NCI-H2107 treated with DMSO at 0.1 percent for 48 hours (cell line): ENCODE data around the gene NNMT.

ENCODE experiments used
- DNase-seq: peaks from one replicate; lab custom pipeline; 2025; ENCODE audit not compliant: unreplicated experiment; lab: John Stamatoyannopoulos, UW

NNMT gene

DNA sequence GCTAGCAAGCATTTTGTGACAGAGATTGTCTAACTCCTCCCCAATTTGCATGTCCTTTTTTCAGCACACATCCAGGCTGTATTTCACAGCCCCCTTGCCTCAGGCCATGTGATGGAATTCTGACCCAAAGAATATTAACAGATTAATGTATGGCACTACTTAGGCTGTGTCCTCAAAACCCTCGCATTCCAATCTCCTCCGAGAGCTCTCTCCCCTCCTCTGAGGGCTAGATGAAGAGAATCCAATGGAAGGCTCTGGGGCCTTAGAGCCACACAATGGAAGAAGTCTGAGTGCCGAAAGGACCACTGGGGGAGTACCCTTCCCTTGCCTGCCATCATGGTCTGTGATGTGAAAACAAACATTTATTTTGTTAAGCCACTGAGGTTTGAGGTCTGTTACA is 13.7 kb upstream of the NNMT start:
- DNase-seq, result no peak

DNA sequence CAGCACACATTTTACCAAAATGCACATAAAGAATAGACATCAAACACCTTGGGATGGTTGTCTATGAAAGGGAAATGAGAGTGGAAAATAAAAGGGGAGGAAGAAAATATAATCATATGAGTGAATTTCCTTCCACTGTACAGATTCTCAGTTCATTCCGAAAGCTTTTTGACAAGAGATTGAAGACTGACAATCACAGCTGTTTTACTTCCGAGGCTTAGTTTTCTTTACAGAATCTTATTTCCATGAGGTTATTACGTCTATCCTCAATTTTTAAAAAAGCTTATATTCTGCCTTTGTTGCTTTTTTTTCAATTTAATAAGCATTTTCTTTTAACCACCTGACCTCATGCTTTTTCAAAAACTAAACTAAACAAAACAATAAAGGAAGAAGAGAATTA is 12.8 kb upstream of the NNMT start:
- DNase-seq, result no peak

DNA sequence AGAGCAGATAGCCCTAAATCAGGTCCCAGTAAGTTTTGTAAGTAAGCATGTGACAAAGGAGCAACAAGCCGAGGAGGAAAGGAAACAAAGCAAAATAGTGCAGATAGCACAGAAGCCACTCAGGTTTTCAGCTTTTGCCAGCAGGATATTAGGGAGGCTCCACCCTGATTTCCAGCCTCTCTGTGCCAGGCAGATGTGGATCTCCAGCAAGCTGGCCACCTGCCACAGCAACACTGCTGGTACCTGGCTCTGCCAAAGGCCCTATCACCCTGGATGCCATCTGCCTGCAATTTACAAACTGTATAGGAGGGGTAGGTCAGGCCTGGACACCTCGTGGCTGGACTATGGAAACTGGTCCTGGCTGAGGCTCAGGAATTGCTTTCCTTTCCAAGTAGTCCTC is 12.2 kb upstream of the NNMT start:
- DNase-seq, result no peak

DNA sequence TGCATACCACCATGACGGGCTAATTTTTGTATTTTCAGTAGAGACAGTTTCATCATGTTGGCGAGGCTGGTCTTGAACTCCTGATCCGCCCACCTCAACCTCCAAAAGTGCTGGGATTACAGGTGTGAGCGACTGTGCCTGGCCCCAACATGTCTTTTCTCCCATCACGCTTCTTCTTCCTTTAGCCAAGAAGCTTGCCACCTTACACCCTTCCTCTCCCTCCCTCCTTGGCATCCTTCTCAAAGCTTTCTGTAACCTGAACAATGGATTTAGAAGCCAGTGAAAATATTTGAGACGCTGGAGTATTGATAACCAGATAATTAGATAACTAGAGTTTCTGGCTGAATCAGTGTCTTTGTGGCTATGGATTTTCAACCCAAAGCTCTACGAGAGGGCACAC is 11.3 kb upstream of the NNMT start:
- DNase-seq, result no peak

DNA sequence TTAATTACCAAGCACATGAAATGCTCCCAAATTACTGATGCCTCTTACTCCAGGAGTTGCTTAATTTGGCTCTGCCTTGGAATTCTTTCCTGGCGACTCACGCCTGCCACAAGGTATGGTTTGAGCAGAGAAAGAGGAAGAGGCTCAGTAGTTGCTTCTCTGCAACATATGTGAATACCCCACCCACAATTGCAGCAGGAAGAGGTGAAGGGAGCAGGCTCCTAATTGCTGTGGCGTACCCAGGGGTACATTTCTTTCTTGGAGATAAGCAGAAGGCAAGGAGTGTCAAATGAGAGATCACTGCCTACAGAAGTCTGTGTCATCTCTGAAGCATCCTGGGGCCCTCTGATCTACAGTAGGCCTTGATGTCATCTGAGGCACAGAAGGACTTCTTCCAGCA is 10.6 kb upstream of the NNMT start:
- no peak for DNase-seq

DNA sequence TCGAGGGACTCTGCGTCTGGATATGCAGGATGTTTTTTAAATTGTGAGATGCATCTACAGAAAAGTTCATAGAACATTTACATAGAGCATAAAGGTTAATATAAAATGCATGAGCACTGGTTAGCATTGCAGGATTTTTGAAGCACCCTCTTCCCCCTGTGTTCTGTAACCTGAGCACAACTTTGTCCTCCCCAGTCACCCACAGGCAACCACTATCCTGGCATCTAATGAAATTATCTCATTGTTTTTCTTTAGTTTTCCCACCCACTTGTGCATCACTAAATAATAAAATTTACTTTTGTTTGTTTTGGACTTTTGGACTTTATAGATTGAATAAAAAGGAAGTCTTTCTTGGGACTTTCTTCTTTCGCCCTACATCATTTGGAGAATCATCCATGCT is 10.0 kb upstream of the NNMT start:
- DNase-seq, result no peak

DNA sequence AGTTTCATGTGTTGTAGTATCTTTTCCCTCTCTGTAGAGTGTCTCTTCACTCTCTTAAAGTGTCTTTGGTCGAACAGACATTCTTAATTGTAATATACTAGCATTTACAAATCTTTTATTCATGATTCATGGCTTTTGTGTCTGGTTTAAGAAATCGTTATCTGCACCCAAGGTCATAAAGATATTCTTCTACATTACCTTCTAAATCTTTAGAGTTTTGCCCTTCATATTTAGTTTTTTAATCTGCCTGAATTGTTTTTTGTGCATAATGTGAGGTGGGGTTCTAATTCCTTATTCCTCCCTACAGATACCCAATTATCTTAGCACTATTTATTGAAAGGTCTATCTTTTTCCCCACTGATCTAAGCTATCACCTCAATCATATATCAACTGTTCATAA is 9.0 kb upstream of the NNMT start:
- no peak for DNase-seq

DNA sequence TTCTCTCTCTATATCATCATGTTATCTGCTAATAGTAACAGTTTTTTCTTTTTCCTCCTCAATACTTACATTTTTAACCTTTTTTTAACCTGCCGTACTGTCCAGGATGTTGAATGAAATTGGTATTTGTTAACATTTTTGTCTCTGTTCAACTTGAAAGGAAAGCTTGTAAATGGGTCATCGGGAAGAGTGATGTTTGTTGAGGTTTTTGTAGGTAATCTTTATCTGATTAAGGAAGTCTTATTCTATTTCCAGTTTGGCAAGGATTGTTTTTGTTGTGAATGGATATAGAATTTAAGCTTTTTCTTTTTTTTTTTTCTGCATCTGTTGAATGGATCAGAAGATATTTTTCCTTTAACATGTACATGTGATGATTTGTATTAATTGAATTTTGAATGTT is 8.1 kb upstream of the NNMT start:
- no peak for DNase-seq

DNA sequence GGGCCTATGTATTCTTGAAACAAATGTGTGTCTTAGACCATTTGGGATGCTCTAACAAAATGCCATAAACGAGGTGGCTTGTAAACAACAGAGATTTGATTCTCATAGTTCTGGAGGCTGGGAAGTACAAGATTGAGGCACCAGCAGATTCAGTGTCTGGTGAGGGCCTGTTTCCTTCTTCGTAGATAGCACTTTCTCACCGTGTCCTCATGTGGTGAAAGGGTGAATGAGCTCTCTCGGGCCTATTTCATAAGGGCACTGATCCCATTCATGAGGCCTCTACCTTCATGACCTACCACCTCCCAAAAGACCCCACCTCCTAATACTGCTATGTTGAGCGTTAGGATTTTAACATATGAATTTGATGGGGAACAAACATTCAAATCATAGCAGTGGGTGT is 6.4 kb upstream of the NNMT start:
- DNase-seq, result no peak

DNA sequence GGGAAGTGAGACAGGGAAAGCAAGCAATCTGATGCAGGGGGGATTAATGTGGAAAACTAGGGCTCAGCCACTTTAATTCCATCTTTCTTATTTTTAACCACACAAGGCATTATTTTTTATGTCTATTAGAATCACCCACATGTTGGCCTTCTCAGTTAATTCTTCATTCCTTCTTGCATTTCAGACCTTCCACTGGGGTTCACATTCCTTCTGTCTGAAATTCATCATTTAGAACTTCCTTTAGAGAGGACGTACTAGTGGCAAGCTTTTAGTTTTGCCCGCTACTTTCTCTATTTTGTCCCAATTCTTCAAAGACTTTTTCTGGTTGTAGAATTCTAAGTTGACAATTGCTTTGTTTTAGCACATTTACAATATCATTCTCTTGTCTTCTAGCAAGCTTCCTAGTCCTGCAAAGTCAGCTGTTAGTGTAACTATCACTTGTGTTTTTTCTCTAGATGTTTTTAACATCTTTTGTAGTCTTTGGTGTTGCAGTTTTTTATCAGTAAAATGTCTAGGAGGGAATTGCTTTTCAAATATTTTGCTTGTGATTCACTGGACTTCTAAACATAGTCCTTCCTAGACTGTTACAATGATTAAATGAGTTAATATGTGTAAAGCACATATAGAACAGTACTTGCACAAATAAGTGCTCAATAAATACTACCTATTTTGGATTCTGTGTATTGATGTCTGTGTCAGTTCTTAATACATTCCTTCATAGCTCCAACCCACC is 5.5 kb upstream of the NNMT start:
- no peak for DNase-seq

DNA sequence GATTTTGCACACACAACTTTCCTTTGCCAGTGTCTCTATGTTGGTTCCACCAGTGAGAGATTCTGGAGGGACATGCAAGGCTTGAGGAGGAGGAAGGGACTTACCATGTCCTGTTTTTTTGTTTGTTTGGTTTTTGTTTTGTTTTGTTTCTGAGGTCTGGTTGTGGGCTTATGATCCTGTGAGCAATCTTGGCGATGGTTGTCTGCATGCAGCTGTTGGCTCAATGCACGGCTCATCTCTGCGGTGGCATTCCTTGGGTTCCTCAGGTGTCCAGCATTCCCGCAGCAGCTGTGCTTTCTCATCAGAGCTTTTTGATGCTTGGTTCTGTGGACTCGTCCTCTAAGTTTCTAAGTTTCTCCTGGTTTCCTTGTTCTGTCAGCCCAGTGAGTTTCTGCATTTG is 4.8 kb upstream of the NNMT start:
- no peak for DNase-seq

DNA sequence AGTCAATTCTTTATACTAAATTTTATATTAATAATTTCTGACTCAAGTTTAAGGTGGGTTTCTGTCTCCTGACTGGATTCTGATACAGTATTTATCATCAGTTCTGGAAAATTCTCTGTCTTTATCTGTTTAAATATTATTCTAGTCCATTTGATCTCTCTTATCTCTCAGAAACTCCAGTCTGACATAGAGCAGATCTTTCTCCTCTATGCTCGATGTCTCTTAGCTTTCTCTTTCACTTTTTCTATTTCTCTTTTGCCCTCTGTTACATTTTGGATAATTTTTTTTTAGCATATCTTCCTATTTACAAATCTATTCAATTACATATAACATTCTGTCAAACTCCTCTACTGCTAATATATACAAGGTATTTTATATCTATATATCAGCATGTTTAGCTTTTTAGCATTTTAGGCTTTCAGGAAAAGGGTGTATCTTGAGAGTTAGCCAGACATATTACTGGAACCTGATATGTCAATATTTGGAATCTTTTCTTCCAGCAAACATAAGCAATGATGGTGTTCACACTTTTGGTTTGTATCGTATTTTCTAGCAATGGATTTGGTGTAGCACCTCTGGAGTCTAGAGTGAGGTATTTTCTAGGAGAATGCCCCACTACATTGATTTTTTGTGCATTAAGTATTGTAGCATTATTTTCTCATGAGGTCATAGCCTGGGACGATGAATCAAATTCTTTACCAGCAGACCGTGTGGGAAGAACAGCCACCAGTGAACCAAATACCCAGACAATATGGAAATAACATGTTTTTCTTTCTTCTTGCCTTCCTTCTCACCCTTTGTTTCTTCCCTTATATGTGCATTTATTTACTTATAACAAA is 4.1 kb upstream of the NNMT start:
- DNase-seq, result no peak

DNA sequence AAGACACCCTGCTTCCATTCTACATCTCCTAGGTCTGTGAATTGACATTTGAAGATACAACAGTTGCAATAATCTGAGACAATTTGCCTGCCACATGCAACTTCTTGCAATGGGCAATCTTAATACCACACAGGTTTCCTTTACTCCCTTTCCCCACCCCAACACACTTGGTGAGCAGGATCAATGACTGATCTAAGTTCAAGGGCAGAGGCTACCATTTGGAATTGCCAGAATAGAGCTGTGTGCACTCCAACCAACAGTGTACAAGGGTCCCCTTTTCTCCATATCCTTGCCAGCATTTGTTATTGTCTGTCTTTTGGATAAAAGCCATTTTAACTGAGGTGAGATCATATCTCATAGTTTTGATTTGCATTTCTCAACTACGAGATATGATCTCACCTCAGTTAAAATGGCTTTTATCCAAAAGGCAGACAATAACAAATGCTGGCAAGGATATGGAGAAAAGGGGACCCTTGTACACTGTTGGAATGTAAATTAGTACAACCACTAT is 2.9 kb upstream of the NNMT start:
- no peak for DNase-seq

DNA sequence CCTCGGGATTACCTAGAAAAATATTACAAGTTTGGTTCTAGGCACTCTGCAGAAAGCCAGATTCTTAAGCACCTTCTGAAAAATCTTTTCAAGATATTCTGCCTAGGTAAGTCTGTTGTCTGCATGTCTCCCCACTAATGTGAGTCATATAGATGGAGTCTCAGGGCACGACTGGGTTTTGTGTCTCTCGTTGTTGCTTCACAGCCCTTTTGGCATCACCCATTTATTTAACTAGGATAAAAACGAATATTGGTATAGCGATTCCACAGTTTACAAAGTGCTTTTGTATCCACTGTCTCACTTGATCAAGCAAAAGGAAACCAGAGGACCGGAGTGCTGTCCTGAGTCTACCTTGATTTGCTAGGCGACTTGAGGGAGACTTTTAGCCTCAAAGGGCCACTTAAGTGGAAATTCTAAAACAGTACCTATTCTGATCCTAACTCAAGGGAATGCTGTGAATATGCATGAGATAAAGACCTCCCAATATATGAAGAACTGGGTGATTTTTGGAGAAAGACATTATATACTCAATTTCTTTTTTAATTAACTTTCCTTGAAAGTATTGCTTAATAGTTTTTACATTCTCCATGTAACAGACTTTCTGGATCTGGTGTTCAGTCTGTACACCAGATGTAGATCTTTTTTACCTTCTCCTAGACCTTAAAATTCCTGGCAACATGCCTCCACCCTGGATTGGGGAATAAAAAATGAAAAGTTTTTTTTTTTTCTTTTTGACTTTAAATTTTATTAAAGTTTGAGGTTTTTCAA is 590 bp downstream of the NNMT start:
- no peak for DNase-seq

DNA sequence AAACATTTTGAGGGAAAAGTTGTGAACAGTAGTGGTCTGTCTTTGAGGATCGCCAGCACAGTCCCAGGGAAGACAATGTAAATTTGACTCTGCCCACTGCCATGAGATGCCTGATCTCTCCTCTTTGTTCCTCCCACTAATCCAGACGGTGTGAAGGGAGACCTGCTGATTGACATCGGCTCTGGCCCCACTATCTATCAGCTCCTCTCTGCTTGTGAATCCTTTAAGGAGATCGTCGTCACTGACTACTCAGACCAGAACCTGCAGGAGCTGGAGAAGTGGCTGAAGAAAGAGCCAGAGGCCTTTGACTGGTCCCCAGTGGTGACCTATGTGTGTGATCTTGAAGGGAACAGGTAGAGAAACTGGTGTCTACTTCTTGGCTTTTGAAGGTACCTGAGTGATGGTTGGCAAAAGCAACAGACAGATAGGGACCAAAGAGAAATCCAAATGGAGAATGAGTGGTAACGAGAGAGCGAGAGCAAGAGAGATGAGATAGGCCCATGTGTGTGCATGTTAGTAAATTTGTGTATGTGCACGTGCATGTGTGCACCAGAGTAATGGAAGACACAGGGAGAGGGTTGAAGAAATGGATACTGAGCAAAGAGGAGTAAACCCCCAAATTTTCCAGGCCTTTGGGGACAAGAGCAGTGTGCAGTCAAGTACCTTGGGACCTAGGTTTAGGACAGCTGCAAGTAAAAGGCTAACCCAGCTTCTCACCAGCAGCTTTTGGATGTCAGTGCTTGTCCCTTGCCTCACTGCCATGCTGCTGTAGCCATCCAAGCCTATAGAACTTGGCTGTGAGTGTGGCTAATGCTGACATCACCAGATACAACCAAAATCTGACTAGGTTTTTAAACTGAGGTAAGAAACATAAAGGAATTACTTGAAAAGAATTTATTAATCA is 1.9 kb downstream of the NNMT start:
- DNase-seq, result no peak

DNA sequence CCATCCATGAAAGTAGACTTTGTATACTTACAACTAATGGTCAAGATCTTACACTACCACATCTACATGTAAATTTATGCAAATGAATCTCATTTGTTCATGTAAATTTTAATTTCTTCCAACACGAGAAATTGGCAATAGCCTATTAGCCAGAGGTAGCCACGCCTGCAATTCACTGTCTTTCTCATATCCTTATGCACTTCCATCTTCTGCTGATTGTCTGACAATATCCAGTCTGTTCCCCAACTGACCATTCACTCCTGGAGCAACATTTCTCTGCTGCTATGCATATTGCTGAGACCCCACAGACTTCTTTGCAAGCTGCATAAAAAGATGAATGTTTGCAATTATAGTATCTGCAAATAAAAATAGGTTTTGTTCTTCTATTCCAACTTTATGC is 2.5 kb downstream of the NNMT start:
- DNase-seq, result no peak

DNA sequence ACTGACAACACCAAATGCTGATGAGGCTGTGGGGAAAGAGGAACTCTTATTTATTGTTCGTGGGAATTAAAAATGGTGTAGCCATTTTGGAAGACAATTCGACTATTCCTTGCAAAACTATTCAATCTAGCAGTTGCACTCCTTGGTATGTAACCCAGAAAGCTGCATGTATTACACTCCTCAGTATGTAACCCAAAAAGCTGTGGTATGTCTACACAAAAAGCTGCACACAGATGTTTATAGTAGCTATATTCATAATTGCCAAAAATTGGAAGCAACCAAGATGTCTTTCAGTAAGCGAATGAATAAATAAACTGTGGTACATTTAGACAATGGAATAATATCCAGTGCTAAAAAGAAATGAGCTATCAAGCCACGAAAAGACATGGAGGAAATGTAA is 4.9 kb downstream of the NNMT start:
- DNase-seq, result no peak

DNA sequence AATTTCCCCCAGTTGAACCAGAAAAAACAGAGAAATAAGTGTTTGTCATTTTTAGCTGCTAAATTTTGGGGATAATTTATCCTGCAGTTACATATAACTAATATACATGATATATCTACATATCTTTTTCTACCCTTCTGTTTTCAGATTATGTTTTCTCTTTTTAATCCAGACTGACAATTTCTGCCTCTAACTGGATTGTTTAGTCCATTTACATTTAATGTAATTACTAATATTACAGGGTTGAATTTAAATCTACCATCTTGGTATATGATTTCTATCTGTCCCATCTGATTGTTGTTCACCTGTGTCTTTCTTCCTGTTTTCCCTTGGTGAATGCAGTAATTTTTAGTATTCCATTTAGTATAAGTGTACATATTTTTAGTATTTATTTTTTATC is 5.7 kb downstream of the NNMT start:
- DNase-seq, result no peak

DNA sequence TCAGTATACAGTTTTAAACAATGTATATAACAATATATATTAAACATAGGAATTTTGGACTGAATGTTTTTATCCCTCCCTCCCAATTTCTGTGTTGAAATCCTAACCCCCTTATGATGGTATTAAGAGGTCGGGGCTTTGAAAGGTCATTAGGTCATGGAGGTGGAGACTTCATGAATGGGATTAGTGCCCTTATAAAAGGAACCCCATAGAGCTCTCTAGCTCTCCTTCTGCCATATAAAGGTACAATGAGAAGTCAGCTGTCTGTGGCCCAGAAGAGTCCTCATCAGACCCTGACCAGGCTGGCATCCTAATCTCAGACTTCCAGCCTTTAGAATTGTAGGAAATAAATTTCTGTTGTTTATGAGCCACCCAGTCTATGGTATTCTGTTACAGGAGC is 6.5 kb downstream of the NNMT start:
- DNase-seq, result no peak

DNA sequence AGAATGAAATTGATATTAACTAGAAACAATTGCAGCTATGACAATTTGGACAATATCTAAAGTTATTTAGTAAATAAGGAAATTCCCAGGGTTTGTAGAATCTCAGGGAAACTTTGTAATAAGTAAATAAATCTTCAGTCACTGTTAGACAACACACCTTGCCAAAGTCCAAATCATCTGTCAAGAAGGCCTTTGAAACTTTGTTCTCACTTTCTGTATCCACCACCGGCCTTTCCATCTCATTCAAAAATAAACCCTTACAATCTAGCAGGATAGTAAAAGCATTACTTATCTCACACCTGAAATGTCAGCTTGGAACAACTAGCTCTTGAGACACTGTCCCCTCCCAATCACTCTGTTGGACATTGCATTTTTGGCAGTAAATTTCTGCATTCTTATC is 7.9 kb downstream of the NNMT start:
- no peak for DNase-seq

DNA sequence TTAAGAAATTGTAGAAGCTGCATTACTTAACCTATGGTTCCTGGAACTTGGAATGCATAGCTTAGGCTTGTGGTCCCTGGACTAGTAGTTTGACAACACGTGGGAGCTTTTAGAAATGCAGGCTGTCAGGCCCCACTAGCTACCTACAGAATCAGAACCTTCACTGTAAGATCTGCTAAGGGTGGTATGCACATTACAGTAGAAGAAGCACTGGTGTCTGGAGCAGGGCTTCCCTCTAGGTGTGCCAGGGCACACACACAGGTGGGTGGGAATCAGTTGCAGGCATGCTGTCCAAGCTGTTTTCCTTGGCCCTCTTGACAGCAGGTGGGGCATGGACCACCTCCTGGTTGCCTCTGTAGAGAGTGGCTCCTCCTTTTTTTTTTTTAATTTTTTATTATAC is 8.8 kb downstream of the NNMT start:
- no peak for DNase-seq
